ENCODE results near the gene CHD2.

CHD2 gene

GRCh38 chr15:93066834-93067648 lies 166.9 kb downstream of the CHD2 start:
- Histone ChIP-seq H3K4me1 (ENCODE audit: control insufficient read depth, insufficient read depth, low read length) (peaks cover 64% of the 10 kb centered on the region), H3K4me3 (ENCODE audit: low read depth, low read length) (no peak overlapping the region), H3K27me3 (ENCODE audit: control insufficient read depth, insufficient read depth, low read length) (no peaks in the 10 kb centered on the region), H3K9me3 (ENCODE audit: control insufficient read depth, insufficient read depth, low read length) (no peaks in the 10 kb centered on the region), H3K36me3 (ENCODE audit: control insufficient read depth, insufficient read depth, low read length) (peaks cover 26% of the 10 kb centered on the region), H3K27ac (ENCODE audit: low read depth, low read length) (no peak overlapping the region), H3K9ac (ENCODE audit: low read depth, low read length) (no peak overlapping the region)

- H3K4me1 ChIP-seq (ENCODE audit: control insufficient read depth, insufficient read depth, low read length): peaks cover 58% of the 10 kb centered on the region
- no peak overlapping the region for H3K4me3 ChIP-seq (ENCODE audit: low read depth, low read length)
- H3K36me3 ChIP-seq (ENCODE audit: control insufficient read depth, insufficient read depth, low read length): peaks cover 26% of the 10 kb centered on the region
- no peak overlapping the region for H3K9ac ChIP-seq (ENCODE audit: low read depth, low read length)
- no peaks in the 10 kb centered on the region for H3K9me3 ChIP-seq (ENCODE audit: control insufficient read depth, insufficient read depth, low read length)
- H3K27ac ChIP-seq (ENCODE audit: low read depth, low read length): no peak overlapping the region
- H3K27me3 ChIP-seq (ENCODE audit: control insufficient read depth, insufficient read depth, low read length): no peaks in the 10 kb centered on the region
Observed at GRCh38 chr15:93067649-93068085, 167.5 kb downstream of the CHD2 start.

- no peak overlapping the region for H3K4me3 ChIP-seq (ENCODE audit: low read depth, low read length)
- H3K36me3 ChIP-seq (ENCODE audit: control insufficient read depth, insufficient read depth, low read length): peaks cover 26% of the 10 kb centered on the region
- H3K9ac ChIP-seq (ENCODE audit: low read depth, low read length): no peak overlapping the region
- H3K27ac ChIP-seq (ENCODE audit: low read depth, low read length): peak overlapping the region; percentile 17
- no peaks in the 10 kb centered on the region; the same call in 1 of the 2 replicates for H3K27me3 ChIP-seq (ENCODE audit: control insufficient read depth, insufficient read depth, low read length)
- peaks cover 51% of the 10 kb centered on the region for H3K4me1 ChIP-seq (ENCODE audit: control insufficient read depth, insufficient read depth, low read length)
- H3K9me3 ChIP-seq (ENCODE audit: control insufficient read depth, insufficient read depth, low read length): no peaks in the 10 kb centered on the region
Observed at GRCh38 chr15:93068581-93069199, 168.6 kb downstream of the CHD2 start.

GRCh38 chr15:93070132-93070531 lies 170.0 kb downstream of the CHD2 start:
- no peak overlapping the region for H3K9ac ChIP-seq (ENCODE audit: low read depth, low read length)

GRCh38 chr15:93070551-93071296 lies 170.6 kb downstream of the CHD2 start:
- H3K36me3 ChIP-seq (ENCODE audit: control insufficient read depth, insufficient read depth, low read length): peaks cover 10% of the 10 kb centered on the region

More at GRCh38 chr15:93070132-93070531, 170.0 kb downstream of the CHD2 start:
- Histone ChIP-seq H3K27me3 (ENCODE audit: control insufficient read depth, insufficient read depth, low read length) (peaks cover 6% of the 10 kb centered on the region), H3K36me3 (ENCODE audit: control insufficient read depth, insufficient read depth, low read length) (peaks cover 16% of the 10 kb centered on the region), H3K4me3 (ENCODE audit: low read depth, low read length) (peak overlapping the region; percentile 87), H3K27ac (ENCODE audit: low read depth, low read length) (no peak overlapping the region), H3K4me1 (ENCODE audit: control insufficient read depth, insufficient read depth, low read length) (peaks cover 45% of the 10 kb centered on the region), H3K9me3 (ENCODE audit: control insufficient read depth, insufficient read depth, low read length) (no peaks in the 10 kb centered on the region)

GRCh38 chr15:93071469-93071936 lies 171.4 kb downstream of the CHD2 start:
- H3K27ac ChIP-seq (ENCODE audit: low read depth, low read length): peak overlapping the region; percentile 87
- peak overlapping the region; percentile 87 for H3K4me3 ChIP-seq (ENCODE audit: low read depth, low read length)
- peak overlapping the region; percentile 80 for H3K9ac ChIP-seq (ENCODE audit: low read depth, low read length)
- H3K27me3 ChIP-seq (ENCODE audit: control insufficient read depth, insufficient read depth, low read length): peaks cover 9% of the 10 kb centered on the region
- H3K4me1 ChIP-seq (ENCODE audit: control insufficient read depth, insufficient read depth, low read length): peaks cover 45% of the 10 kb centered on the region
- H3K36me3 ChIP-seq (ENCODE audit: control insufficient read depth, insufficient read depth, low read length): peaks cover 5% of the 10 kb centered on the region; the same call in 1 of the 2 replicates
- H3K9me3 ChIP-seq (ENCODE audit: control insufficient read depth, insufficient read depth, low read length): no peaks in the 10 kb centered on the region

More at GRCh38 chr15:93070551-93071296, 170.6 kb downstream of the CHD2 start:
- Histone ChIP-seq H3K4me1 (ENCODE audit: control insufficient read depth, insufficient read depth, low read length) (peaks cover 45% of the 10 kb centered on the region), H3K27ac (ENCODE audit: low read depth, low read length) (peak overlapping the region; percentile 87), H3K9me3 (ENCODE audit: control insufficient read depth, insufficient read depth, low read length) (no peaks in the 10 kb centered on the region), H3K4me3 (ENCODE audit: low read depth, low read length) (peak overlapping the region; percentile 87), H3K9ac (ENCODE audit: low read depth, low read length) (no peak overlapping the region; the same call in 1 of the 2 replicates), H3K27me3 (ENCODE audit: control insufficient read depth, insufficient read depth, low read length) (peaks cover 9% of the 10 kb centered on the region)

- H3K36me3 ChIP-seq (ENCODE audit: control insufficient read depth, insufficient read depth, low read length): peaks cover 5% of the 10 kb centered on the region; the same call in 1 of the 2 replicates
- peak overlapping the region; percentile 80 for H3K9ac ChIP-seq (ENCODE audit: low read depth, low read length)
- H3K9me3 ChIP-seq (ENCODE audit: control insufficient read depth, insufficient read depth, low read length): no peaks in the 10 kb centered on the region
- H3K27me3 ChIP-seq (ENCODE audit: control insufficient read depth, insufficient read depth, low read length): peaks cover 9% of the 10 kb centered on the region
- H3K4me1 ChIP-seq (ENCODE audit: control insufficient read depth, insufficient read depth, low read length): peaks cover 45% of the 10 kb centered on the region
- H3K4me3 ChIP-seq (ENCODE audit: low read depth, low read length): peak overlapping the region; percentile 87
- peak overlapping the region; percentile 87 for H3K27ac ChIP-seq (ENCODE audit: low read depth, low read length)
Observed at GRCh38 chr15:93072011-93072410, 171.9 kb downstream of the CHD2 start.

GRCh38 chr15:93072411-93073394 lies 172.6 kb downstream of the CHD2 start:
- H3K27ac ChIP-seq (ENCODE audit: low read depth, low read length): peak overlapping the region; percentile 87
- H3K4me3 ChIP-seq (ENCODE audit: low read depth, low read length): peak overlapping the region; percentile 87
- H3K4me1 ChIP-seq (ENCODE audit: control insufficient read depth, insufficient read depth, low read length): peaks cover 44% of the 10 kb centered on the region
- H3K9ac ChIP-seq (ENCODE audit: low read depth, low read length): peak overlapping the region; percentile 80
- H3K36me3 ChIP-seq (ENCODE audit: control insufficient read depth, insufficient read depth, low read length): peaks cover under 1% of the 10 kb centered on the region; the same call in 1 of the 2 replicates
- H3K9me3 ChIP-seq (ENCODE audit: control insufficient read depth, insufficient read depth, low read length): no peaks in the 10 kb centered on the region
- H3K27me3 ChIP-seq (ENCODE audit: control insufficient read depth, insufficient read depth, low read length): peaks cover 9% of the 10 kb centered on the region

GRCh38 chr15:93073465-93073952 lies 173.4 kb downstream of the CHD2 start:
- Histone ChIP-seq H3K27ac (ENCODE audit: low read depth, low read length) (peak overlapping the region; percentile 71), H3K4me1 (ENCODE audit: control insufficient read depth, insufficient read depth, low read length) (peaks cover 36% of the 10 kb centered on the region), H3K9me3 (ENCODE audit: control insufficient read depth, insufficient read depth, low read length) (no peaks in the 10 kb centered on the region), H3K4me3 (ENCODE audit: low read depth, low read length) (peak overlapping the region; percentile 87), H3K9ac (ENCODE audit: low read depth, low read length) (peak overlapping the region; percentile 47), H3K27me3 (ENCODE audit: control insufficient read depth, insufficient read depth, low read length) (peaks cover 9% of the 10 kb centered on the region), H3K36me3 (ENCODE audit: control insufficient read depth, insufficient read depth, low read length) (no peaks in the 10 kb centered on the region; the same call in 1 of the 2 replicates)

All from HUES48 (cell line).